NCI-H748 (cell line): Measurements from ENCODE around the gene ZNF44.
"Not testable (repeated sequence)": the region's sequence is repeated elsewhere in the genome, so short reads cannot be mapped to it uniquely, and the experiment has no call there.

Source experiments
- DNase-seq: peaks from one replicate; lab custom pipeline; 2025; ENCODE audit not compliant: unreplicated experiment; lab: John Stamatoyannopoulos, UW

ZNF44 gene

GRCh38 chr19:12294249-12295158, at the start of gene ZNF44:
Gene ZNF44 (minus strand): TSS chr19:12294883. CDS start chr19:12294694, 189 bp downstream.
- DNase-seq = peak; percentile 93

GRCh38 chr19:12333162-12334159, 38.8 kb upstream of the ZNF44 start, which contains the start of gene ZNF563:
Gene ZNF563 (minus strand): TSS chr19:12333633. CDS start chr19:12333482, 151 bp downstream.
- peak; percentile 91 for DNase-seq

- no peak for DNase-seq
Observed at GRCh38 chr19:12331211-12331941, 36.7 kb upstream of the ZNF44 start.

- no peak for DNase-seq
Observed at GRCh38 chr19:12330340-12330739, 35.7 kb upstream of the ZNF44 start.

DNA sequence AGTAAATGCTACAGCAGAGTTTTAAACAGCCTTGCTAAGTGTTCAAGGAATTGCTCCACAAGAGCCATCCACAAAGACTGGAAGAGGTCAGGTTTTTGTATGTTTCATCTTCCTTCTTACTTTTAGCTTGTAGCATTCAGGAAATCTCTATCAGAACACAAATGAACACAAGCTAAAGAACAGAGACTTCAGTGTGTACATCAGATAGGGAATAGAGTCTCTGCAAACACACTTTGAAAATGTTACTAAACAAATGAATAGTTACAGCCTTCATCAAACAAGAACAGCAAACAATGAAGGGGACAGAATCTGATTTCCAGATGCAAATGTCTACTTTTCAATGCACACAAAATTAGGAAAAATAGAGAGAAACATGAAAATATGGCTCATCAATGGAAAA, 31.0 kb upstream of the ZNF44 start:
- no peak for DNase-seq

GRCh38 chr19:12318782-12319413, 24.2 kb upstream of the ZNF44 start:
- no peak for DNase-seq

DNA sequence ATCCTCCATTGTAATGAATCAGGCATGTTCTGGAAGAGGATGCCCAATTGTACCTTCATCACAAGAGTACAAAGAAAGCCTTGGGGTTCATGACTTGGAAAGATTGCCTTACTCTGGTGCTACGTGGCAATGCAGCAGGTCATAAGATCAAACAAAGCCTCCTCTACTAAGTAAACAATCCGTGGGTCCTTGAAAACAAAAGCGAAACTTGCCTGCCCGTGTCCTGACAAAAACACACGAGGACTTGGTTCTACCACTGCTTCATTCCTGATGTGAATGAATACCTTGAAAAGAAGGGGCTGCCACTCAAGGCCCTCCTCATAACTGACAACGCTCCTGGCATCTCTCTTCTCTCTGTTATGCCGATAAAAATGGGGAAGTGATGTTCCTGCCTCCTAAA, 19.9 kb upstream of the ZNF44 start:
- no peak for DNase-seq

DNA sequence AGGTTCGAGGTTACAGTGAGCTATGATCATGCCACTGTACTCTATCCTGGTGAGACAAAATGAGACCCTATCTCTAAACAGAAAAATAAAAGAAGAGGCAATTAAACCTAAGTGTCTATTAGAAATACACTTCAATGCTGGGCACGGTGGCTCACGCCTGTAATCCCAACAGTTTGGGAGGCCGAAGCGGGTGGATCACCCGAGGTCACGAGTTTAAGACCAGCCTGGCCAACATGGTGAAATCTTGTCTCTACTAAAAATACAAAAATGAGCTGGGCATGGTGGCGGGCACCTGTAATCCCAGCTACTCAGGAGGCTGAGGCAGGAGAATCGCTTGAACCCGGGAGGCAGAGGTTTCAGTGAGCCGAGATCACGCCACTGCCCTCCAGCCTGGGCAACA, 14.2 kb upstream of the ZNF44 start:
- DNase-seq = not testable (repeated sequence)

DNA sequence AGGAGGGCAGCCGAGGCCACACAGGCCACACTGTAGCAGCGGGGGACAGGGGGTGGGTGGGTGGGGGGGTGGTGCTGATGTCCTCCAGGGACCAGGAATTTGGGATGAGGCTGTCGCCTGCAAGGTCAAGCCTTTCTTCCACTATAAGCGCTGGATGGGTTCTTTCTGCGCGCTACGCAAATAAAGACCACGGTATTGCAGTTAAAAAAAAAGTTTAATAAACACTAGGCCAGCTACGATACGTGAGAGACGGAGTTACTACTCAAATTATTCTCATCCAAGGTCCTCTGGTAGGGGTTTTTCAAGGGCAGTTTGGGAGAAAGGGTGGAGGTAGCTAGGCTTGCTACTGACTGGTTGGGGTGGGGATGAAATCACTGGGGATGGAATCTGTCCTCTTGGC, 508 bp upstream of the ZNF44 start:
- no peak for DNase-seq

GRCh38 chr19:12293777-12294248, 870 bp downstream of the ZNF44 start:
- peak; percentile 49 for DNase-seq

GRCh38 chr19:12289790-12290065, 5.0 kb downstream of the ZNF44 start:
- no peak for DNase-seq

- no peak for DNase-seq
Observed at GRCh38 chr19:12287958-12288500, 6.7 kb downstream of the ZNF44 start.

GRCh38 chr19:12284631-12285030, 10.1 kb downstream of the ZNF44 start:
- DNase-seq = no peak

GRCh38 chr19:12284226-12284625, 10.5 kb downstream of the ZNF44 start:
- DNase-seq = no peak

GRCh38 chr19:12278713-12279112, 16.0 kb downstream of the ZNF44 start:
- no peak for DNase-seq

DNA sequence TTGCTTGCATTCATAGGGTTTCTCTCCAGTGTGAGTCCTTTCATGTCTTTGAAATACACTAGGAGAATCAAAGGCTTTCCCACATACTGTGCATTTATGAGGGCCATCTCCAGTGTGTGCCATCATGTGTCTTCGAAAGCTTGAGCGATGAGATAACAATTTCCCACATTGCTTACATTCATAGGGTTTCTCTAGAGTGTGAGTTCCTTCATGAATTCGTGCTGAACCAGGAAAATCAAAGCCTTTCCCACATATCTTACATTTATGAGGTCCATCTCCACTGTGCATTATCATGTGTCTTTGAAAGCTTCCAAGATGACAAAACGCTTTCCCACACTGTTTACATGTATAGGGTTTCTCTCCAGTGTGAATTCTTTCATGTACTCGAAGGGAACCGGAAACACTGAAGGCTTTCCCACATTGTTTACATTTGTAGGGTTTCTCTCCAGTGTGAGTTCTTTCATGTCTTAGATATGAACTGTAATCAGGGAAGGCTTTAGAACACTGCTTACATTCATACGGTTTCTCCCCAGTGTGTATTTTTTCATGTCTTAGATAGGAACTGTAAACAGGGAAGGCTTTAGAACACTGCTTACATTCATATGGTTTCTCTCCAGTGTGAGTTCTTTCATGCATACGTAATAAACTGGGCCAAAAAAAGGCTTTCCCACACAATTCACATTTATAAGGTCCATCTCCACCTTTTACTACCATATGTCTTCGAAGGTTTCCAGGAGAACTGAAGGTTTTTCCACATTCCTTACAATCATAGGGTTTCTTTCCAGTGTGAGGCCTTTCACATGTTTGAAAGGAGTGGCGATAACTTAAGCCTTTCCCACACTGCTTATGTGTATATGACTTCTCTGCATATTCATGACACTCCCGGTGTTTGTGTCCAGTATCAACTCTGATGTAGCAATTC, 21.4 kb downstream of the ZNF44 start:
- no peak for DNase-seq

DNA sequence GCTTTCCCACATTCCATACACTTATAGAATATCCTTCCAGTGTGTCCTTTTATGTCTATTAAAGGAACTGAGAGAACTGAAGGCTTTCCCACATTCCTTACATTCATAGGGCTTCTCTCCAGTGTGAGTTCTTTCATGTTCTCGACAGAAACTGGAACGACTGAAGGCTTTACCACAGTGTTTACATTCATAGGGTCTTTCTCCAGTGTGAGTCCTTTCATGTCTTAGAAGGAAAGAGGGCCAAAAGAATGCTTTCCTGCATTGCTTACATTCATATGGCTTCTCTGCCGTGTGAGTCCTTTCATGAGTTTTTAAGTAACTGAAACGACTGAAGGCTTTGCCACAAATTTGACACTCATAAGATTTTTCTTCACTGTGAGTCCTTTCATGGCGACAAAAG, 22.3 kb downstream of the ZNF44 start:
- DNase-seq = no peak

DNA sequence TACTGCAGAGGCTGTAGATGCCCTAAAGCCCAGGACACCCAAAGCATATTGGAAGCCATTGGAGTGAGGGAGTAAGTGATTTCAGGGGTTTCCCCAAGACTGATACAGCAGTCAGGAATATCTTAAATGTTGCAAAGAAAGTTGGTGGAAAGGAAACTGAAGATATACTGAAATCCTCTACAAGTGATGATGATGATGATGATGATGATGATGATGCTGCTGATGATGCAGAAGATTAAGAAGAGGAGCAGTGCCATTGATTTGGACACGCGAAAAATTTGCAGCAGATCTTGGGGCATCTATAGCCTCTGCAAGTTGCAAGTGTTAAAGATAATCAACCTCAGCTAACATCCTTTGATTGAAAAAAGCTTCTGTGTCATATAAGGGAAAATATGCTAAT, 23.8 kb downstream of the ZNF44 start:
- DNase-seq = no peak
